Stimulated activated CD4-positive, alpha-beta T cell treated with anti-CD3 and anti-CD28 coated beads, Interleukin-4, amount 100 ng/mL, for 24 hours (primary cell): ENCODE measurements around the gene SYT7.

ENCODE experiments used
- DNase-seq: peaks from one replicate; pipeline ENCODE4 v3.0.0-alpha.2; 2020

Gene SYT7

GRCh38 chr11:61607920-61608599, 27.2 kb upstream of the SYT7 start:
- DNase-seq = no peak

DNA sequence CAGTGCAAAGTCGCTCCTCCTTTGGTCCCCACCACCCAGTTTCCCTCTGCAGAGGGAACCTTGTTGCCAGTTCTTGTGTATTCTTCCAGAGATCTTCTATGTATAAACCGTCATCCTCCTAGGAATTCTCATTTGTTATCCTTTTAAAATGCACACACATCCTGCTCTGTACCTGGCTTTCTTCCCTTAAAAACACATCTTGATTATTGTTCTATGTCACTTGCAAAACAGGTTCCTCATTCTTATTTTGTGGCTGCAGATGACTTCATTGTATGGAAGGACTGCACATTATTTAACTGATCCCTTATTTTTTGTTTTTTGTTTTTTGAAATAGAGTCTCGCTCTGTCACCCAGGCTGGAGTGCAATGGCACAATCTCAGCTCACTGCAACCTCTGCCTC, 26.6 kb upstream of the SYT7 start:
- no peak for DNase-seq

DNA sequence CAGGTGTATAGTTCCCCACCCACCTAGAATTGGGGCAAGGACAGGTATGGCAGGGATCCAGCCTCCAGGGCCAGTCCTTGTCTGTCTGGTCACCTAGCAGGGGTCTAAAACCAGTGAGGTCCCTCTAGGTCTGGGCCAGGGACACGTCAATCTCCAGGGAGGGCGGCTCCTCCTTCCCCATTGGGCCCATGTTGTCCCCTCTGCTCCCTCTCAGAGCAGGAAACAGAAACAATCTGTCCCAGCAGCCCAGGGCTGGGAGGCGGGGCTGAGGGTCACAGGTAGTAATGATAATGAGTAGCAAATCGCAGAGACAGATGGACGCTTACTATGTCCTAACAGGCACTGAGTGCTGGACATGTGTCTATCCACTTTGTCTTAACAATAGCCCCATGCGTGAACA, 22.8 kb upstream of the SYT7 start:
- no peak for DNase-seq

- DNase-seq = no peak
Observed at GRCh38 chr11:61602775-61603569, 22.1 kb upstream of the SYT7 start.

DNA sequence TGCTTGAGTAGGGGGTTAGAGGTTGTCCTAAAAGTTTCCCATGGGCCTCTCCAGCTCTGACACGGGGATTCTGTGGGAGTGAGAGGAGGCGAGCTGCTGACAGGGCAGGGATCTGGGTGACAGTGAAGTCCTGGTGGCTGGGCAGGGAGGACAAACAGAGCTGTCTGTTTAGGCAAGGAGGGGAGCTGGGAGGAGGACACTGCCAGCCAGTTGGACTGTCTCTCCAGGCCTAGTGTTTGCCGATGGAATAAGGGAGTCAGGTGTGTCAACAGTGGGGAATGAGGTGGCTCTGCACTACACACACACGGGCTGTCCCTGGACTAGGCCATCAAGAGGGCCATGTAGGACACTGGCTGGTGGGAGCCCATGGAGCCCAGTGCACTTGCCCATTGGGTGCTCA, 20.6 kb upstream of the SYT7 start:
- DNase-seq = no peak

- DNase-seq = no peak
Observed at GRCh38 chr11:61599968-61600710, 19.3 kb upstream of the SYT7 start.

DNA sequence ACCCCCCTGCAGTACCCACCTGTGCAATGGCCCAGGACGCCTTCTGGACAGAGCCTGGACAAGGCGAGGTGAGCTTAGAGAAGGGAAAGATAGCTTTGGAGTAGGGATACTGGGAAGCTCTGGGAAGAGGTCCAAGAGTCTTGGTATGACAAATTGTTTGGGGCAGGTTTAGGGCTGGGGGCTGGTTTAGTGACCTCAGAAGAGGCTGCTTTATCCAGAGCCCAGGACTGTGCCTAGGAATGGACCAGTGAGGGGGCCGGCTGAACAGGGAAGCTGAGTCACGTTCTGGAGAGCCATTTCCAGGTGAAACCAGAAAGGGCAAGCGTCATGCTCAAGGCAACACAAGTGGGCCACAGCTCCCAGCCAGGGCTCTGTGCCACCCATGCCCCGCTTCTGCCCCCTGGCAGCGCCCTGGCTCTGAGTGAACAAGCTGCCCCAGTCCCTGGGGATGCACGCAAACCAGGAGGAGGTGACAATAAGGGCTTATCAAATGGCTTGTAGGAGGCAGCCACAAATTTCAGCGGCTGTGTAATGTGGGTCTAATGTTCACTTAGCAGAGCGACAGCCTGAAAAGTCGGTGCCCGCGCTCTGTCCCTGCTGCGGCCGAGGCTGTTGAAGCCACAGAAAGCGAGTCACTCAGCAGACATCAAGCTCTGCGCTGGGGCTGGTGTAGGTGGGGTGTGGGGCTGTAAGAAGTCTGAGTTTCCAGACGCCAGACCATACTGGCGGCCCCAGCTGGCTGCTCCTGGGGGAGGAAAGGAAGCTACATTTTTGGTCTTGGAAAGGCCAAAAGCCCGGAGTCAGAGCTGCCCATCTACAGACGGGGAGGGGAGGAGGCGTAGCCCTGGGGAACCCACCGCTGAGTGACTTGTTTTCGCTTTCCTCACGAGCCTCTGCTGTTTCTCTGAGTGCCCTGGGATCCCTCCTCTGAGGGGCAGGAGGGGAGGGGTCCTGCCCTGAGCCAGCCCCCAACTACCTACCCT, 18.3 kb upstream of the SYT7 start:
- DNase-seq = no peak

DNA sequence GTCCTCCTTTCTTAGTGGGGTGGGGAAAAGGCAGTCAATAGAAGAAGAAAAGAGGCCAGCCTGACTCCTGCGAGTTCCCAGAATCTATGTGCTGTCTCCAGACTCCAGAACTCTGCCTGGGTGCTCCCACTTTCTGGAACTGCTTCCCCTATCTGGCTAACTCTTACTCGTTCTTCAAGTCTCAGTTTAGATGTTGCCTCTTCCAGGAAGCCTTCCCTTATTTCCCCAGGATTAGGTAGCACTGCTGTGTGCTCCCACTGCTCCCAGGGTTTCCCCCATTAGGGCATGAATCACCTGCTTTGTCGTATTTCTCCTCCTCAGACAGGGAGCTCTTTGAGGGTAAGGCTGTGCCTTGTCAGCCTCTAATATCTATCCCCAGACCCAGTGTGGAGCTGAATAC, 17.5 kb upstream of the SYT7 start:
- no peak for DNase-seq

GRCh38 chr11:61596990-61597389, 16.1 kb upstream of the SYT7 start:
- DNase-seq = no peak

DNA sequence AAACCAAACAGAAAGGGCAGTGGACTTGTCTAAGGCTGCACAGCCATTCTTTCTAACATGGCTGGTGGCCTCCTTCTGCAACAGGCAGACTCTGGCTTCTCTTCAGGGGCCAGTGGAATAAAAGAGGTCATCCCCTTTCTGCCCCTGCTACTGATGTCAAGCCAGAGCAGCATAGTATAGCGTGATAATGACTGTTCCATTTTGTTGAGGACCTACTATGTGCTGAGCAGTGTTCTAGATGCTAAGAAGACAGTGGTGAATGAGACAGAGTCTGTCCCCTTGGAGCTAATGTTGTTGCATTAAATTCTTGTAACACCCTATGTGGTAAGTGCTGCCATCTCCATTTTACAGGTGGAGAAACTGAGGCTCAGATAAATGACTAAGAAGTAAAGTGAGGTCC, 15.7 kb upstream of the SYT7 start:
- DNase-seq = no peak

- DNase-seq = no peak
Observed at GRCh38 chr11:61594907-61595257, 14.0 kb upstream of the SYT7 start.

DNA sequence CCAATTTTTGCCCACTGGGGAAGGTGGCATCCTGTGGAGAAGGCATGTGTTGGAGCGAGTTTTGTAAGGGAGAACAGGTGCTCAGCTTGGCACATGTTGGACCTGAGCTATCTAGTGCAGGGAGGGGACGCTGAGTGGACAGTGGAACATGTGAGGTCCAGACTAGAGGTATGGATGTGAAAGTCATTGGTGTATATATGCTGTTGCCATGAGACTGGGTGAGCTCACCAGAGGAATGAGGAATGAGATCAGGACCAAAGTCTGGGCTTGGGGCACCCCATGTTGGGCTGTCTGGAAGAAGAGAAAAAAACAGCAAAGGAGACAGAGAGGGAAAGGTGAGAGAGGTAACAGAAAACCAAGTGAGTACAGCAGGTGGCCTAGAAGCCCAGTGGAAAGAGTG, 12.3 kb upstream of the SYT7 start:
- DNase-seq = no peak

DNA sequence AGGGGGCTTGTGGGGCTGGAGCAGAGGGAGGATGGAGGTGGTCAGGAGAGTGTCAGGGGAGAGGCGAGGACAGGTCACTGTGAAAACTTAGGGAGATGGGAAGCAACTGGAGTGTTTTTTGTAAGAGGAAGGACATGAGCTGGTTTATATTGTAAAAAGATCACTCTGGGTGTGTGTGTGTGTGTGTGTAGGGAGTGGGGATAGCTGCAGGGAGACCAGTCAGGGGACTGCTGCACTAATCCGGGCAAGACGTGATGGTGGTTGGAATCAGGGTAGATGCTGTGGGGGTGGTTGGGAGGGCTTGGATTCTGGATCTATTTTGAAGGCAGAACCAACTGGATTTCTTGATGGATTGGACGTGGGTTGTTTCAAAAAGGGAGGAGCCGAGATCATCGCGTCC, 11.3 kb upstream of the SYT7 start:
- no peak for DNase-seq

- no peak for DNase-seq
Observed at GRCh38 chr11:61589961-61590360, 9.1 kb upstream of the SYT7 start.

DNA sequence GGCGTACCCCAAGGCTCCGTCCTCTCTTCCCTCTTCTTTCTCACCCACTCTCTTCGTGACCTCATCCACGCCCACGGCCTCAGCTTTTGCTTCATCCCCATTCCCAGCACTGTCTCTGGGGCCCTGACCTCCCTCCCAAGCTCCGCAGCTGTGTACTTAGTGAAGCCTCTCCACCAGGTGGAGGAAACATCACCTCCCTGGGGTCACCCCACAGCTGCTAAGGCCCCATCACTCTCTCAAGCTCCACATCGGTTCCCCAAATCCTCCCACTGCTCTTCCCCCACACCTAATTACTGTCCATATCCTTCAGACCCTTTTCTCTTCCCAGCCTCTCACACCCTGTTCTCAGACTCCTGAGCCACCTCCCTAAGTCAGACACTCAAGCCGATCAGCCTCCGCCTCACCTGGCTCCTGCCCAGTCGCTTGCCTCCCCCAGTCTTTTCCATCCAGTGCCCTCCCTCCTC, 7.9 kb upstream of the SYT7 start:
- DNase-seq = no peak

- DNase-seq = peak; percentile 69
Observed at GRCh38 chr11:61587951-61588727, 7.3 kb upstream of the SYT7 start.

GRCh38 chr11:61587541-61587941, 6.7 kb upstream of the SYT7 start:
- peak; percentile 35 for DNase-seq

DNA sequence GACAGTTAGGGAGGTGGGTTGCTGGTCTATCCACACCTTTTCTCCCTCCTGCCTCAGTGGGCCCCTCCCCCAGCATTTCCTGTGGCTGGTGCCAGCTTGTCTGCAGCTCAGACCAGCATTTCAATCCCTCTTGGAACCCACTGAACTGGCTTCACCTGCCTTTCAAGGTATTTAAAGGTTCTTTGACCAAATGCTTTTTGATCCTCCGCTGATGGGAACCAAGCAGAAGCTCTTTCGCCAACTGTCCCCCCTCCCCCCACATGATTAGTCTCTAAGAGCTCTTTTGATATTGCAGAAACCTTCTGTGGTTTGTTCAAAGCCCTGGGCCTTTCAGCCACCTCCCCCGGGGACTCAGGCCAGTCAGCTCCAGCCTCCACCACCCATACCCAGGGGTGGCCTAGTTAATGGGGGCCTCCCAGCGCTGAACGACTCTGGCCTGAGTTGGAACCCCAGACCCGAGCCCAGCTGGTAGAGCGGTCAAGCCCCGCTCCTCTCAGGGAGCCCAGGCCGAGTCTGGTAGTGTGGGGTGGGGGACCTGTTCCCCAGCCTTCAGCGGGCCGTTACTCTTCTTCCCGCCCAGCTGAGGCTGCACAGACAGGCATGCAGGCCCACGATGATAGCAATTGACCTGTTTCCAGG, 6.0 kb upstream of the SYT7 start:
- DNase-seq = no peak

DNA sequence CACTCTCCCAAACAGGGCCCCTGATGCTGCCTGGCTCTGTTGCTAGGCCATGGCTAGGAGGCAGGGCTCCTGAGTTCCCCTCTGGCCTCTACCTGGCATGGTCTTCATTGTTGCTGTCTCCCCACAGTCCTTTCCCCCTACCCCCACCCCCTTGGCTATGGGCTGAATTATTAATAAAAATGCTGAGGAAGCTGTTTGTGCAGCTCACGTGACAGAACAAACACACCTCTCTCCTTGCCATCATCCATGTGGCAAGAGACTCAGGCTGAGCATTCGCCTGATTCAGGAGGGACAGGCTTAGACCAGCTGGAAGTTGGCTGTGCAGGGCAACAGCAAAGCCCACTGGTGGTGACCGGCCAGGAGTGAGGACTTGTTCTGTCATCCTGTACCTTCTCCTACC, 4.2 kb upstream of the SYT7 start:
- DNase-seq = no peak

GRCh38 chr11:61581931-61582330, 1.1 kb upstream of the SYT7 start:
- DNase-seq = no peak

- no peak for DNase-seq
Observed at GRCh38 chr11:61580271-61580888, 496 bp downstream of the SYT7 start.
